Measurements from ENCODE around the gene RPEL1.
"Not testable (repeated sequence)": the region's sequence is repeated elsewhere in the genome, so short reads cannot be mapped to it uniquely, and the experiment has no call there.

DNA sequence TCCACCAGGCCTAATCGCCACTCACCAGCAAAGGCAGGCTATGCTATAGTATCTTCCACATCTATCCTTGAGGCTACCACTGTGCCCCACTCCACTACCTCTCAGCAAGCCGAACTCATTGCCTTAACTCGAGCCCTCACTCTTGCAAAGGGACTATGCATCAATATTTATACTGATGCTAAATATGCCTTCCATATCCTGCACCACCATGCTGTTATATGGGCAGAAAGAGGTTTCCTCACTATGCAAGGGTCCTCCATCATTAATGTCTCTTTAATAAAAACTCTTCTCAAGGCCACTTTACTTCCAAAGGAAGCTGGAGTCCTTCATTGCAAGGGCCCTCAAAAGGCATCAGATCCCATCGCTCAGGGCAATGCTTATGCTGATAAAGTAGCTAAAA, 35.4 kb upstream of the RPEL1 start:
- TF ChIP-seq PHF8 (IDR thresholded peaks at IDR 0.05; ENCODE audit: borderline replicate concordance, low read depth); CEBPB (IDR thresholded peaks at IDR 0.05); POLR2A (IDR thresholded peaks at IDR 0.05; ENCODE audit: low read length); EP300 (IDR thresholded peaks at IDR 0.05); CBX8 (IDR thresholded peaks at IDR 0.05); ZFP36 (IDR thresholded peaks at IDR 0.05; ENCODE audit: borderline replicate concordance, partially characterized antibody); CHD4 (IDR thresholded peaks at IDR 0.05; ENCODE audit: borderline replicate concordance); RCOR1 (IDR thresholded peaks at IDR 0.05; ENCODE audit: low read depth, low read length); NR3C1 (IDR thresholded peaks at IDR 0.05): not testable (repeated sequence)
- TF ChIP-seq, protein P1, sequence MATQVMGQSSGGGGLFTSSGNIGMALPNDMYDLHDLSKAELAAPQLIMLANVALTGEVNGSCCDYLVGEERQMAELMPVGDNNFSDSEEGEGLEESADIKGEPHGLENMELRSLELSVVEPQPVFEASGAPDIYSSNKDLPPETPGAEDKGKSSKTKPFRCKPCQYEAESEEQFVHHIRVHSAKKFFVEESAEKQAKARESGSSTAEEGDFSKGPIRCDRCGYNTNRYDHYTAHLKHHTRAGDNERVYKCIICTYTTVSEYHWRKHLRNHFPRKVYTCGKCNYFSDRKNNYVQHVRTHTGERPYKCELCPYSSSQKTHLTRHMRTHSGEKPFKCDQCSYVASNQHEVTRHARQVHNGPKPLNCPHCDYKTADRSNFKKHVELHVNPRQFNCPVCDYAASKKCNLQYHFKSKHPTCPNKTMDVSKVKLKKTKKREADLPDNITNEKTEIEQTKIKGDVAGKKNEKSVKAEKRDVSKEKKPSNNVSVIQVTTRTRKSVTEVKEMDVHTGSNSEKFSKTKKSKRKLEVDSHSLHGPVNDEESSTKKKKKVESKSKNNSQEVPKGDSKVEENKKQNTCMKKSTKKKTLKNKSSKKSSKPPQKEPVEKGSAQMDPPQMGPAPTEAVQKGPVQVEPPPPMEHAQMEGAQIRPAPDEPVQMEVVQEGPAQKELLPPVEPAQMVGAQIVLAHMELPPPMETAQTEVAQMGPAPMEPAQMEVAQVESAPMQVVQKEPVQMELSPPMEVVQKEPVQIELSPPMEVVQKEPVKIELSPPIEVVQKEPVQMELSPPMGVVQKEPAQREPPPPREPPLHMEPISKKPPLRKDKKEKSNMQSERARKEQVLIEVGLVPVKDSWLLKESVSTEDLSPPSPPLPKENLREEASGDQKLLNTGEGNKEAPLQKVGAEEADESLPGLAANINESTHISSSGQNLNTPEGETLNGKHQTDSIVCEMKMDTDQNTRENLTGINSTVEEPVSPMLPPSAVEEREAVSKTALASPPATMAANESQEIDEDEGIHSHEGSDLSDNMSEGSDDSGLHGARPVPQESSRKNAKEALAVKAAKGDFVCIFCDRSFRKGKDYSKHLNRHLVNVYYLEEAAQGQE (IDR thresholded peaks at IDR 0.05) = not testable (repeated sequence)
- TF ChIP-seq, protein P2, sequence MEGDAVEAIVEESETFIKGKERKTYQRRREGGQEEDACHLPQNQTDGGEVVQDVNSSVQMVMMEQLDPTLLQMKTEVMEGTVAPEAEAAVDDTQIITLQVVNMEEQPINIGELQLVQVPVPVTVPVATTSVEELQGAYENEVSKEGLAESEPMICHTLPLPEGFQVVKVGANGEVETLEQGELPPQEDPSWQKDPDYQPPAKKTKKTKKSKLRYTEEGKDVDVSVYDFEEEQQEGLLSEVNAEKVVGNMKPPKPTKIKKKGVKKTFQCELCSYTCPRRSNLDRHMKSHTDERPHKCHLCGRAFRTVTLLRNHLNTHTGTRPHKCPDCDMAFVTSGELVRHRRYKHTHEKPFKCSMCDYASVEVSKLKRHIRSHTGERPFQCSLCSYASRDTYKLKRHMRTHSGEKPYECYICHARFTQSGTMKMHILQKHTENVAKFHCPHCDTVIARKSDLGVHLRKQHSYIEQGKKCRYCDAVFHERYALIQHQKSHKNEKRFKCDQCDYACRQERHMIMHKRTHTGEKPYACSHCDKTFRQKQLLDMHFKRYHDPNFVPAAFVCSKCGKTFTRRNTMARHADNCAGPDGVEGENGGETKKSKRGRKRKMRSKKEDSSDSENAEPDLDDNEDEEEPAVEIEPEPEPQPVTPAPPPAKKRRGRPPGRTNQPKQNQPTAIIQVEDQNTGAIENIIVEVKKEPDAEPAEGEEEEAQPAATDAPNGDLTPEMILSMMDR (IDR thresholded peaks at IDR 0.05) = not testable (repeated sequence)
